Activated CD4-positive, alpha-beta T cell treated with anti-CD3 and anti-CD28 coated beads, Interleukin-2, amount 50 U/mL, for 16 hours (primary cell): Measurements from ENCODE around the gene HOXA7.

Source experiments
- DNase-seq: peaks from one replicate; pipeline ENCODE4 v3.0.0-alpha.2; 2020

The HOXA7 gene

DNA sequence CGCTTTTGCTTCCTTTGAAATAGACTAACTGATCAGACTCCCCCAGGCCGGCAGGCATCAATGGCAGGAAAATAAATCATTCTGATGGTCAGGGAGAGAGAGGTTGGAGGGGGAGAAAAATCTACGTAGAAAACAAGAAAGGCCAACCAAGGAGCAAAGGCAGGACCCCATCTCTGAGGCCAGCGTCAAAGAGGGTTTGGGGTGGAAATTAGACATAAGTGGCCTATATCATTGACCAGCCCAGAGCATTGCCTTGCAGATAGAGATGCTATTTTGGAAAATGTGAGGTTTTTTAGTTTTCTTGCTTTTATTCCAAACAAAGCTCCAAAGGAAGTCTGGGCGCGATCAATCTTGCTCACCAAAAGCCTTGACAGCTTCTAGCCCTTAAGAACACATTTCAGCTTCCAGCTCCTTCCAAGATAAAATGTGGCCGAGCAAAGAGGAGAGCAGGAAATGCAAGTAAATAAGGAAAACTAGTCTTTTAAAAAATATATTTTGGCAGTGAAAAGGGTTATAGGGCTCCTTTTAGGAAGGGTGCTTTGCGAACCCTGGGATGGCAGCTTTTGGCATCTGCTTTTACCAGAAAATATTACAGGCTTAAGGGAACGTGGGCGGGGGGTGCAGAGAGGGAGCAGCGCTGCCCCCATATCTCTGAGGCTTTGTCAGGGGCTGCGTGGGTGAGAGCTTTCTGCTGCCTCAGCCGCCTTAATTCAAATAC, 52.0 kb downstream of the HOXA7 start:
- no peak for DNase-seq
